RPMI8226 (cell line): Measurements from ENCODE around the gene CNTNAP3B.
"Not testable (repeated sequence)": the region's sequence is repeated elsewhere in the genome, so short reads cannot be mapped to it uniquely, and the experiment has no call there.

Experiments used
- DNase-seq: peaks from one replicate; pipeline ENCODE4 v3.0.0-alpha.2; 2015

CNTNAP3B gene

GRCh38 chr9:41974906-41975305 is 154.3 kb downstream of the CNTNAP3B start:
- not testable (repeated sequence) for DNase-seq

GRCh38 chr9:41953007-41953406 is 176.2 kb downstream of the CNTNAP3B start:
- not testable (repeated sequence) for DNase-seq

GRCh38 chr9:41941738-41942137 is 187.5 kb downstream of the CNTNAP3B start:
- DNase-seq: not testable (repeated sequence)

- DNase-seq: not testable (repeated sequence)
These were observed 191.1 kb downstream of the CNTNAP3B start for GRCh38 chr9:41938143-41938542.

- not testable (repeated sequence) for DNase-seq
These were observed 193.5 kb downstream of the CNTNAP3B start for GRCh38 chr9:41935727-41936126.

GRCh38 chr9:41929172-41929571 is 200.1 kb downstream of the CNTNAP3B start:
- DNase-seq: not testable (repeated sequence)

- not testable (repeated sequence) for DNase-seq
These were observed 211.9 kb downstream of the CNTNAP3B start for GRCh38 chr9:41917374-41917773.

- not testable (repeated sequence) for DNase-seq
These were observed 223.7 kb downstream of the CNTNAP3B start for GRCh38 chr9:41905488-41905887.

GRCh38 chr9:41902762-41903161 is 226.5 kb downstream of the CNTNAP3B start:
- not testable (repeated sequence) for DNase-seq

- not testable (repeated sequence) for DNase-seq
These were observed 230.4 kb downstream of the CNTNAP3B start for GRCh38 chr9:41898720-41899343.

- not testable (repeated sequence) for DNase-seq
These were observed 254.7 kb downstream of the CNTNAP3B start for GRCh38 chr9:41874557-41874956.

GRCh38 chr9:41855422-41855821 is 273.8 kb downstream of the CNTNAP3B start:
- DNase-seq: not testable (repeated sequence)

GRCh38 chr9:41851848-41852740 is 277.1 kb downstream of the CNTNAP3B start:
- not testable (repeated sequence) for DNase-seq

GRCh38 chr9:41847829-41848228 is 281.4 kb downstream of the CNTNAP3B start:
- DNase-seq: not testable (repeated sequence)
